ENCODE data around the gene MKI67. TPM values are rescaled to one million over a fixed set of nuclear protein-coding genes. Genes with fewer than 3 reads are reported as not detected.

MKI67 gene
- total RNA-seq, 4 donors from 2014 or later, result 14.3 to 50.8 (median 26.1) TPM

DNA sequence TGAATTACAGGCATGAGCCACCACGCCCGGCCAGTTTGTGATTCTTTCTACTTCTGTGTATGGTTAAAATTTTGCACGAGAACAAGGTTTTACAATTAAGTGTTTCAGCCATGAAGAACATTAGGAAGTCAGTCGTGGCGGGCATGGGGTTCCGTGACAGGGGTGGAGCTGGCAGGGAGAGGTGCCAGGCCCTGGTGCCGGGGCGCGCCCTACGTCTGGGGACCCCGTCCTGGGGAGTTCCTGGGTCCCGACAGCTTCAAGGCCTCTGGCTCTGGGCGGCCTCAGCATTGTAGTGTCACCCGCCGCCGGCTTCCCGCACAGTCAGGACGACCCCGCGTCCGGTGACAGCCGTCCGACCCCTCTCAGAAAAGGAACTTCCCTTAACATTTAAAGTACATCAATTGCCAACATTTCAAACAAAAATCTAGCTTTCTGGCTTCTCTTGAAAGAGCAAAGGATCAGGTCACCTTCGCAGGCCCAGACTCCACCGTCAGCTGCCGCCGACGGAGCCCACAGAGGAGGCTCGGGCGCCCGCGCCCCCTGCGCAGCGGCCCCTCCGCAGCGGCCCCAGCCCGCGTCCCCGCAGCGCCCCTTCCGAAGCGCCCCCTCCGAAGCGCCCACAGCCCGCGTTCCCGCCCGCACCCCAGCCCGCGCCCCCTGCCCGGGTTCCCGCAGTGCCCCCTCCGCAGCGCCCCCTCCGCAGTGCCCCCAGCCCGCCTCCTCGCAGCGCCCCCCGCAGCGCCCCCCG, 23.2 kb upstream of the MKI67 start:
- TF ChIP-seq, protein P1, sequence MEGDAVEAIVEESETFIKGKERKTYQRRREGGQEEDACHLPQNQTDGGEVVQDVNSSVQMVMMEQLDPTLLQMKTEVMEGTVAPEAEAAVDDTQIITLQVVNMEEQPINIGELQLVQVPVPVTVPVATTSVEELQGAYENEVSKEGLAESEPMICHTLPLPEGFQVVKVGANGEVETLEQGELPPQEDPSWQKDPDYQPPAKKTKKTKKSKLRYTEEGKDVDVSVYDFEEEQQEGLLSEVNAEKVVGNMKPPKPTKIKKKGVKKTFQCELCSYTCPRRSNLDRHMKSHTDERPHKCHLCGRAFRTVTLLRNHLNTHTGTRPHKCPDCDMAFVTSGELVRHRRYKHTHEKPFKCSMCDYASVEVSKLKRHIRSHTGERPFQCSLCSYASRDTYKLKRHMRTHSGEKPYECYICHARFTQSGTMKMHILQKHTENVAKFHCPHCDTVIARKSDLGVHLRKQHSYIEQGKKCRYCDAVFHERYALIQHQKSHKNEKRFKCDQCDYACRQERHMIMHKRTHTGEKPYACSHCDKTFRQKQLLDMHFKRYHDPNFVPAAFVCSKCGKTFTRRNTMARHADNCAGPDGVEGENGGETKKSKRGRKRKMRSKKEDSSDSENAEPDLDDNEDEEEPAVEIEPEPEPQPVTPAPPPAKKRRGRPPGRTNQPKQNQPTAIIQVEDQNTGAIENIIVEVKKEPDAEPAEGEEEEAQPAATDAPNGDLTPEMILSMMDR (IDR thresholded peaks at IDR 0.05), result no peak
- no peak for TF ChIP-seq POLR2A (IDR thresholded peaks at IDR 0.05)
- WGBS, 2 donors, result 51 to 68% methylated on average over 10 to 32 of the region's 61 CpGs
- Histone ChIP-seq H3K36me3 (no peaks in the 10 kb centered on the region), H3K27me3 (peaks cover 0 to 60% (median 0%) of the 10 kb centered on the region in 4 donors), H3K4me1 (peaks cover 0 to 14% (median 10%) of the 10 kb centered on the region in 3 donors), H3K27ac (no peak overlapping the region), H3K4me3 (peak overlapping the region in 2 of 4 donors; percentile 49 to 65), H3K9me3 (no peaks in the 10 kb centered on the region)
- no peak for DNase-seq
- intact Hi-C loops (cut with DNase I), result loop anchor here (5.0 kb wide), 1 partner anchor 72 kb away; no protein-coding TSS in a partner anchor

DNA sequence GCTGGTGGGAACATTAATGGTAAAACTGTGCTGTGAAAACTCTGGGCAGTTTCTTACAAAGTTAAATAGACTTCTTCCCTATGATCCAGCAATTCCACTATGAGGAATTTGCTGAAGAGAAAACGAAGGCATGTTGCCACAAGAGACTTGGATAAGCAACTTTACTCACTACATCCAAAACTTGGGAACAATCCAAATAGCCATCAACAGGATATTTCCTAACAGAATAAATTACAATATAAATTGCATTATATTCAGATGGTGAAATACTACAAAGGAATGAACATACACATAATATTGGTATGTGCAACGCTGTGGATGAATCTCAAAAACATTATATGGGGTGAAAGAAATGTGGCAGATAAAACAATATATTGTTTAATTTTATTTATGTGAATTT, 21.4 kb upstream of the MKI67 start:
- no peak for TF ChIP-seq POLR2A (IDR thresholded peaks at IDR 0.05)
- TF ChIP-seq, protein P1 (IDR thresholded peaks at IDR 0.05), result no peak
- no peak overlapping the region for H3K4me3 ChIP-seq
- H3K9me3 ChIP-seq, result no peaks in the 10 kb centered on the region
- H3K4me1 ChIP-seq, result peaks cover 0 to 14% (median 10%) of the 10 kb centered on the region in 3 donors
- no peak for DNase-seq
- H3K27ac ChIP-seq, result no peak overlapping the region
- intact Hi-C loops (cut with DNase I), result no loop called here
- 28 to 42% methylated on average over 2 of the region's 2 CpGs for WGBS, 2 donors
- H3K36me3 ChIP-seq, result no peaks in the 10 kb centered on the region
- H3K27me3 ChIP-seq, result peaks cover 0 to 43% (median 0%) of the 10 kb centered on the region in 4 donors

DNA sequence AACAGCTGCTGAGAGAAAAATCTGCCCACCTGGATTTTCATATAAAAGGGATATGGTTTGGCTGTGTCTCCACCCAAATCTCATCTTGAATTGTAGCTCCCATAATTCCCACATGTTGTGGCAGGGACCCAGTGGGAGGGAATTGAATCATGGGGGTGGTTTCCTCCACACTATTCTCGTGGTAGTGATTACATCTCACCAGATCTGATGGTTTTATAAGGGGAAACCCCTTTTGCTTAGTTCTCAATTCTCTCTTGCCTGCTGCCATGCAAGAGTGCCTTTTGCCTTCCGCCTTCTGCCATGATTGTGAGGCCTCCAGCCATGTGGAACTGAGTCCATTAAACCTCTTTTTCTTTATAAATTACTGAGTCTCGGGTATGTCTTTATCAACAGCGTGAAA, 20.8 kb upstream of the MKI67 start:
- intact Hi-C loops (cut with DNase I), result no loop called here
- Histone ChIP-seq H3K4me3 (no peak overlapping the region), H3K9me3 (no peaks in the 10 kb centered on the region), H3K27me3 (peaks cover 0 to 40% (median 0%) of the 10 kb centered on the region in 4 donors), H3K36me3 (no peaks in the 10 kb centered on the region), H3K27ac (no peak overlapping the region), H3K4me1 (peaks cover 0 to 14% (median 10%) of the 10 kb centered on the region in 3 donors)
- DNase-seq, result no peak
- 40% methylated on average over 4 of the region's 4 CpGs for WGBS, 2 donors
- TF ChIP-seq, protein P1 (IDR thresholded peaks at IDR 0.05), result no peak
- TF ChIP-seq POLR2A (IDR thresholded peaks at IDR 0.05), result no peak

DNA sequence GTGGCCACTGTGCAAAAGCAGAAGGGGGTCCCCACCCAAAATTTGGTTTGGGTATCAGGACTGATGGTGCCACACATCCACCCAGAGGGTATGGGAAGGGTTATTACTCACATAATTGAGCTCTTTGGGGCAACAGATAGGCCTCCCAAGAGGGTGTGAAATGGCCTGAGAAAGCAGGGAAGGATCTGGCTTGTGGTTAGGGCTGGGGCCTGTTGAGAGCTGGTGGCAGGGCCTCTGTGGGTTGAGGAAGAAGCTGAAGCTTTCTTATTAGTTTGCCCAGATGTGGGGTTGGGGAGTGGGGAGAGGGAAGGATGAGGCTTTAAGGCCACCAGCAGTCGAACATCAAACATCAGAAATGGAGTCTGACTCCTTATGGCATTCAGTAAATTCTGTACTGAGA, 18.3 kb upstream of the MKI67 start:
- Histone ChIP-seq H3K4me3 (no peak overlapping the region), H3K4me1 (peaks cover 0 to 3% (median under 1%) of the 10 kb centered on the region in 3 donors), H3K9me3 (no peaks in the 10 kb centered on the region), H3K27me3 (peaks cover 0 to 15% (median 0%) of the 10 kb centered on the region in 4 donors), H3K36me3 (no peaks in the 10 kb centered on the region), H3K27ac (no peak overlapping the region)
- intact Hi-C loops (cut with DNase I), result no loop called here
- no peak for DNase-seq
- 64 to 83% methylated on average over 1 of the region's 1 CpG for WGBS, 2 donors
- TF ChIP-seq, protein P1 (IDR thresholded peaks at IDR 0.05), result no peak
- no peak for TF ChIP-seq POLR2A (IDR thresholded peaks at IDR 0.05)

DNA sequence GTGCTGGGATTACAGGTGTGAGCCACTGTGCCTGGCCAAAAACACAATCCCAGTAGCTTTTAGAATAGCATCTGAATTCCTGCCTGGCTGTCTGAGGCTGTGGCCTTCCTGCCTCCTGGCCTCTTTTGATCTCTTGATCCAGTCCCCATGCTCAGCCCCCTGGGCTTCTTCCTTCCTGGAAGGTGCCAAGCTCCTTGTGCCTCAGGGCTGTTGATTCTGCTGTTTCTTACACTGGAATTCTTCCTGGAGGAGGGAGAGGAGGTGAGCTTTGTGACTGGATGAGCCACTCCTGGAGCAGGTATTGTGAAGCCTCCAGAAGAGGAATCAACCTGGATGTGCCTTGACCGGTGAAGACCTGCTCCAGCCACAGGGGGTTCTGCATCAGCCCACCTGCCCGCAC, 17.3 kb upstream of the MKI67 start:
- Histone ChIP-seq H3K9me3 (no peaks in the 10 kb centered on the region), H3K4me3 (no peak overlapping the region), H3K27ac (no peak overlapping the region), H3K27me3 (peaks cover 0 to 8% (median 0%) of the 10 kb centered on the region in 4 donors), H3K4me1 (no peaks in the 10 kb centered on the region), H3K36me3 (no peaks in the 10 kb centered on the region)
- intact Hi-C loops (cut with DNase I), result no loop called here
- WGBS, 2 donors, result 69% methylated on average over 2 of the region's 2 CpGs; no CpG with 5 or more reads in 1 of the 2 donors
- TF ChIP-seq, protein P1 (IDR thresholded peaks at IDR 0.05), result no peak
- no peak for TF ChIP-seq POLR2A (IDR thresholded peaks at IDR 0.05)
- DNase-seq, result no peak
